Measurements from ENCODE around the gene UBALD2. TPM values are rescaled to one million over a fixed set of nuclear protein-coding genes. Genes with fewer than 3 reads are reported as not detected.
"Not testable (repeated sequence)": the region's sequence is repeated elsewhere in the genome, so short reads cannot be mapped to it uniquely, and the experiment has no call there.

The UBALD2 gene
- polyA plus RNA-seq, 1 donor from 2014 or later: 7.5 TPM

- TF ChIP-seq SMC3 (conservative IDR thresholded peaks at IDR 0.05; ENCODE audit: poor library complexity): no peak
- TF ChIP-seq CTCF (IDR thresholded peaks at IDR 0.05; ENCODE audit: poor library complexity, severe bottlenecking): no peak
- no peak for TF ChIP-seq EZH2 (IDR thresholded peaks at IDR 0.05; ENCODE audit: borderline replicate concordance, insufficient read depth, low read length, poor library complexity, severe bottlenecking)
- TF ChIP-seq RAD21 (conservative IDR thresholded peaks at IDR 0.05): no peak
- TF ChIP-seq POLR2AphosphoS5 (IDR thresholded peaks at IDR 0.05): no peak
- no peak for TF ChIP-seq TAF1 (IDR thresholded peaks at IDR 0.05; ENCODE audit: low read depth)
- TF ChIP-seq, protein P1, sequence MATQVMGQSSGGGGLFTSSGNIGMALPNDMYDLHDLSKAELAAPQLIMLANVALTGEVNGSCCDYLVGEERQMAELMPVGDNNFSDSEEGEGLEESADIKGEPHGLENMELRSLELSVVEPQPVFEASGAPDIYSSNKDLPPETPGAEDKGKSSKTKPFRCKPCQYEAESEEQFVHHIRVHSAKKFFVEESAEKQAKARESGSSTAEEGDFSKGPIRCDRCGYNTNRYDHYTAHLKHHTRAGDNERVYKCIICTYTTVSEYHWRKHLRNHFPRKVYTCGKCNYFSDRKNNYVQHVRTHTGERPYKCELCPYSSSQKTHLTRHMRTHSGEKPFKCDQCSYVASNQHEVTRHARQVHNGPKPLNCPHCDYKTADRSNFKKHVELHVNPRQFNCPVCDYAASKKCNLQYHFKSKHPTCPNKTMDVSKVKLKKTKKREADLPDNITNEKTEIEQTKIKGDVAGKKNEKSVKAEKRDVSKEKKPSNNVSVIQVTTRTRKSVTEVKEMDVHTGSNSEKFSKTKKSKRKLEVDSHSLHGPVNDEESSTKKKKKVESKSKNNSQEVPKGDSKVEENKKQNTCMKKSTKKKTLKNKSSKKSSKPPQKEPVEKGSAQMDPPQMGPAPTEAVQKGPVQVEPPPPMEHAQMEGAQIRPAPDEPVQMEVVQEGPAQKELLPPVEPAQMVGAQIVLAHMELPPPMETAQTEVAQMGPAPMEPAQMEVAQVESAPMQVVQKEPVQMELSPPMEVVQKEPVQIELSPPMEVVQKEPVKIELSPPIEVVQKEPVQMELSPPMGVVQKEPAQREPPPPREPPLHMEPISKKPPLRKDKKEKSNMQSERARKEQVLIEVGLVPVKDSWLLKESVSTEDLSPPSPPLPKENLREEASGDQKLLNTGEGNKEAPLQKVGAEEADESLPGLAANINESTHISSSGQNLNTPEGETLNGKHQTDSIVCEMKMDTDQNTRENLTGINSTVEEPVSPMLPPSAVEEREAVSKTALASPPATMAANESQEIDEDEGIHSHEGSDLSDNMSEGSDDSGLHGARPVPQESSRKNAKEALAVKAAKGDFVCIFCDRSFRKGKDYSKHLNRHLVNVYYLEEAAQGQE (IDR thresholded peaks at IDR 0.05; ENCODE audit: borderline replicate concordance): no peak
- TF ChIP-seq MXI1 (conservative IDR thresholded peaks at IDR 0.05; ENCODE audit: poor library complexity, severe bottlenecking): no peak
- no peak for TF ChIP-seq EP300 (conservative IDR thresholded peaks at IDR 0.05; ENCODE audit: poor library complexity, severe bottlenecking)
- Histone ChIP-seq H3K4me2 (ENCODE audit: low read length) (peak overlapping the region; percentile 99), H3K9me2 (ENCODE audit: insufficient read depth, low read length) (no peaks in the 10 kb centered on the region), H3K27me3 (ENCODE audit: insufficient read depth, low read depth, low read length) (no peaks in the 10 kb centered on the region), H3K4me3 (ENCODE audit: low read length) (peak overlapping the region; percentile 90), H3K27ac (ENCODE audit: low read length) (peak overlapping the region; percentile 73), H3K36me3 (ENCODE audit: insufficient read depth, low read length) (no peaks in the 10 kb centered on the region), H3F3A (ENCODE audit: insufficient read depth, low read length, poor library complexity, severe bottlenecking) (no peaks in the 10 kb centered on the region), H3K79me2 (replicated peaks; ENCODE audit: insufficient read depth, low read length) (peaks cover 24% of the 10 kb centered on the region), H3K9me3 (ENCODE audit: low read length) (no peaks in the 10 kb centered on the region), H4K20me1 (ENCODE audit: insufficient read depth) (no peaks in the 10 kb centered on the region), H3K9ac (ENCODE audit: low read length) (peak overlapping the region; percentile 86), H2AFZ (ENCODE audit: low read depth, low read length) (peak overlapping the region; percentile 56)
Measured at GRCh38 chr17:76266244-76266938, 1.2 kb downstream of the UBALD2 start.

GRCh38 chr17:76267051-76267576 lies 2.0 kb downstream of the UBALD2 start:
- no peaks in the 10 kb centered on the region for H3K9me2 ChIP-seq (ENCODE audit: insufficient read depth, low read length)
- H3K9me3 ChIP-seq (ENCODE audit: low read length): no peaks in the 10 kb centered on the region
- peak overlapping the region; percentile 99 for H3K4me2 ChIP-seq (ENCODE audit: low read length)
- H3K36me3 ChIP-seq (ENCODE audit: insufficient read depth, low read length): no peaks in the 10 kb centered on the region
- H3K27ac ChIP-seq (ENCODE audit: low read length): peak overlapping the region; percentile 73
- H3F3A ChIP-seq (ENCODE audit: insufficient read depth, low read length, poor library complexity, severe bottlenecking): no peaks in the 10 kb centered on the region
- peak overlapping the region; percentile 86 for H3K9ac ChIP-seq (ENCODE audit: low read length)
- TF ChIP-seq TAF1 (IDR thresholded peaks at IDR 0.05; ENCODE audit: low read depth) (no peak), EP300 (conservative IDR thresholded peaks at IDR 0.05; ENCODE audit: poor library complexity, severe bottlenecking) (no peak), EZH2 (IDR thresholded peaks at IDR 0.05; ENCODE audit: borderline replicate concordance, insufficient read depth, low read length, poor library complexity, severe bottlenecking) (no peak), CTCF (IDR thresholded peaks at IDR 0.05; ENCODE audit: poor library complexity, severe bottlenecking) (no peak), POLR2AphosphoS5 (IDR thresholded peaks at IDR 0.05) (no peak), SMC3 (conservative IDR thresholded peaks at IDR 0.05; ENCODE audit: poor library complexity) (no peak), RAD21 (conservative IDR thresholded peaks at IDR 0.05) (no peak), MXI1 (conservative IDR thresholded peaks at IDR 0.05; ENCODE audit: poor library complexity, severe bottlenecking) (no peak)
- TF ChIP-seq, protein P1 (IDR thresholded peaks at IDR 0.05; ENCODE audit: borderline replicate concordance): no peak
- no peaks in the 10 kb centered on the region for H3K27me3 ChIP-seq (ENCODE audit: insufficient read depth, low read depth, low read length)
- peaks cover 24% of the 10 kb centered on the region for H3K79me2 ChIP-seq (replicated peaks; ENCODE audit: insufficient read depth, low read length)
- no peaks in the 10 kb centered on the region for H4K20me1 ChIP-seq (ENCODE audit: insufficient read depth)
- no peak overlapping the region for H2AFZ ChIP-seq (ENCODE audit: low read depth, low read length)
- H3K4me3 ChIP-seq (ENCODE audit: low read length): peak overlapping the region; percentile 90

DNA sequence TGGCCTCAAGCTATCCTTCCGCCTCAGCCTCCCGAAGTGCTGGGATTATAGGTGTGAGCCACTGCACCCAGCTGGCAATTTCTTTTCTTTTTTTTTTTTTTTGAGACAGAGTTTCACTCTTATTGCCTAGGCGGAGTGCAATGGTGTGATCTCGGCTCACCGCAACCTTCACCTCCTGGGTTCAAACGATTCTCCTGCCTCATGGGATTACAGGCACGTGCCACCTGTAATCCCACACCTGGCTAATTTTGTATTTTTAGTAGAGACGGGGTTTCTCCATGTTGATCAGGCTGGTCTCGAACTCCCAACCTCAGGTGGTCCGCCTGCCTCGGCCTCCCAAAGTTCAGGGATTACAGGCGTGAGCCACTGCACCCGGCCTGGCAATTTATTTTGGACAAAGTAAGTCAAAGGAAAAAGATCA lies 2.4 kb downstream of the UBALD2 start:
- H3K9me3 ChIP-seq (ENCODE audit: low read length); H3F3A ChIP-seq (ENCODE audit: insufficient read depth, low read length, poor library complexity, severe bottlenecking); H3K9me2 ChIP-seq (ENCODE audit: insufficient read depth, low read length); H3K4me3 ChIP-seq (ENCODE audit: low read length); H4K20me1 ChIP-seq (ENCODE audit: insufficient read depth); H3K9ac ChIP-seq (ENCODE audit: low read length); H3K27me3 ChIP-seq (ENCODE audit: insufficient read depth, low read depth, low read length); H3K36me3 ChIP-seq (ENCODE audit: insufficient read depth, low read length); H3K27ac ChIP-seq (ENCODE audit: low read length); H3K4me2 ChIP-seq (ENCODE audit: low read length); H2AFZ ChIP-seq (ENCODE audit: low read depth, low read length): not testable (repeated sequence)
- peaks cover 24% of the 10 kb centered on the region for H3K79me2 ChIP-seq (replicated peaks; ENCODE audit: insufficient read depth, low read length)
